Fibroblast of lung (primary cell): ENCODE measurements around the gene KIAA1549. TPM values are rescaled to one million over a fixed set of nuclear protein-coding genes. Genes with fewer than 3 reads are reported as not detected.

ENCODE experiments used
- DNase-seq, 2 donors: peaks; one replicate each; pipeline versions ENCODE4 v3.0.0 to v3.0.0-alpha.2; 2010; ENCODE audit warnings: low read depth in 2 of 2
- H2AFZ ChIP-seq: 2 replicates; pipeline ENCODE4 v1.5.1; 2012; ENCODE audit warnings: low read length, control low read depth, inconsistent platforms
- H3K27ac ChIP-seq: 2 replicates; pipeline ENCODE4 v1.5.1; 2011; ENCODE audit warnings: low read length, control low read depth; ENCODE audit not compliant: insufficient read depth
- H3K27me3 ChIP-seq: 2 replicates; pipeline ENCODE4 v1.5.1; 2011; ENCODE audit warnings: mild to moderate bottlenecking, low read length; ENCODE audit not compliant: control insufficient read depth, insufficient read depth
- H3K36me3 ChIP-seq: 2 replicates; pipeline ENCODE4 v1.5.1; 2011; ENCODE audit warnings: low read length; ENCODE audit not compliant: control insufficient read depth, insufficient read depth
- H3K4me1 ChIP-seq: 2 replicates; pipeline ENCODE4 v1.5.1; 2011; ENCODE audit warnings: low read length; ENCODE audit not compliant: control insufficient read depth, insufficient read depth; ENCODE audit errors: extremely low read depth
- H3K4me2 ChIP-seq: 2 replicates; pipeline ENCODE4 v1.5.1; 2011; ENCODE audit warnings: low read length, control low read depth; ENCODE audit not compliant: insufficient read depth; ENCODE audit errors: extremely low read depth
- H3K4me3 ChIP-seq, 4 experiments: fragments of 200-600 bp in 1 of 4; sonication (generic) in 1 of 4; replicated peaks in 1 of 4; 2 replicates each; pipeline ENCODE4 v1.5.1; 2011 to 2016; ENCODE audit warnings: low read length in 4 of 4, low read depth in 3 of 4, mild to moderate bottlenecking in 3 of 4, control low read depth in 2 of 4, inconsistent platforms in 1 of 4, mixed read lengths in 1 of 4; ENCODE audit not compliant: insufficient read depth in 1 of 4; ENCODE audit errors: control extremely low read depth in 1 of 4
- H3K79me2 ChIP-seq: 2 replicates; pipeline ENCODE4 v1.5.1; 2012; ENCODE audit warnings: mild to moderate bottlenecking, low read length, inconsistent platforms; ENCODE audit not compliant: control insufficient read depth, insufficient read depth
- H3K9ac ChIP-seq: 2 replicates; pipeline ENCODE4 v1.5.1; 2011; ENCODE audit warnings: mild to moderate bottlenecking, low read length, control low read depth; ENCODE audit not compliant: insufficient read depth
- H3K9me3 ChIP-seq: 2 replicates; pipeline ENCODE4 v1.5.1; 2012; ENCODE audit warnings: low read depth, low read length; ENCODE audit not compliant: control insufficient read depth, insufficient read depth
- H4K20me1 ChIP-seq: 2 replicates; pipeline ENCODE4 v1.5.1; 2011; ENCODE audit warnings: low read length; ENCODE audit not compliant: control insufficient read depth, insufficient read depth; ENCODE audit errors: extremely low read depth
- EZH2 ChIP-seq: IDR thresholded peaks from 2 replicates; pipeline ENCODE4 v1.5.1; 2012; ENCODE audit warnings: low read length, control low read depth, mild to moderate bottlenecking; ENCODE audit errors: missing control alignments
- polyA plus RNA-seq, 2 donors: library from polyadenylated mRNA; depleted of rRNA in 1 of 2; stranded (reverse) in 1 of 2; unstranded in 1 of 2; fragments of >200 nt; gene quantifications; 2 replicates each; pipeline ENCODE4 v1.2.1, GENCODE V29; 2011 to 2012; ENCODE audit warnings: missing spikeins in 1 of 2
- total RNA-seq: library from RNA; depleted of rRNA; stranded (reverse); fragments of >200 nt; gene quantifications from 2 replicates; pipeline ENCODE4 v1.2.1, GENCODE V29; 2014
- TF ChIP-seq, protein P1 (sequence below), 2 donors: IDR thresholded peaks in 1 of 2; conservative IDR thresholded peaks in 1 of 2; 1 replicate in 1 of 2; 2 replicates in 1 of 2; pipeline ENCODE4 v1.5.1; 2011 to 2012; ENCODE audit warnings: low read length in 2 of 2, control low read depth in 1 of 2, inconsistent platforms in 1 of 2, low read depth in 1 of 2, mild to moderate bottlenecking in 1 of 2

The KIAA1549 gene
- total and polyA plus RNA-seq, 2 donors (not counting 1 experiment from before 2014, with no cell fraction given): 0.48 to 0.66 TPM

DNA sequence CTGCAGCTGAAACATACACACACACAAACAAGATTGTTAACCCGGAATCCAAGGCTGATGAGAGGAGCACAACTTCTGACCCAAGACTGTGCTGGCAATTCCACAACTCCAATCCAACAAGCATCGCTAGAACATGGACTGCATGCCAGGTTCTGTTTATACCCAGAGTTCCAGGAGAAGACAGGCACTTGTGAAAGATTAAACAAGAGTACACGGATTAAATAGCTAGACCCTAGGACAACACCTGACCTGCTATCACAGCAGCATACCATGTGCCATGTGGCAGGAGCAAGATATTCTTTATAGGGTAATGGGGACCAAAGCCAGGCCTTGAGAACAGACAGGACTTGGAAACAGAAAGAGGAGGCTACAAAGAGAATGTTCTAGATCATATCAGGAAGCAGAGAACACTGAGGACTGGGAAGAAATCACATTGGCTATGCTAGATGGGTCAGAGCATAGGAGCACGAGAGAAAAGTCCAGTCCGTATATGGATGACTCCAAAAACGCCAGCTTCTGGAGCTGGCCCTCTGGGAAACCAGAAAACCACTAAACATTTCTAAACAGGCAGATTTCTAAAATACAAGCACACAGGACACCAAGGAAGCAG is 99.5 kb downstream of the KIAA1549 start:
- Histone ChIP-seq H4K20me1 (no peaks in the 10 kb centered on the region), H2AFZ (no peak overlapping the region), H3K4me1 (no peaks in the 10 kb centered on the region), H3K27me3 (no peaks in the 10 kb centered on the region), H3K9ac (no peak overlapping the region), H3K36me3 (no peaks in the 10 kb centered on the region), H3K4me2 (no peak overlapping the region), H3K9me3 (no peaks in the 10 kb centered on the region), H3K79me2 (no peaks in the 10 kb centered on the region), H3K4me3 (no peak overlapping the region), H3K27ac (no peak overlapping the region)
- no peak for TF ChIP-seq EZH2
- TF ChIP-seq, protein P1, sequence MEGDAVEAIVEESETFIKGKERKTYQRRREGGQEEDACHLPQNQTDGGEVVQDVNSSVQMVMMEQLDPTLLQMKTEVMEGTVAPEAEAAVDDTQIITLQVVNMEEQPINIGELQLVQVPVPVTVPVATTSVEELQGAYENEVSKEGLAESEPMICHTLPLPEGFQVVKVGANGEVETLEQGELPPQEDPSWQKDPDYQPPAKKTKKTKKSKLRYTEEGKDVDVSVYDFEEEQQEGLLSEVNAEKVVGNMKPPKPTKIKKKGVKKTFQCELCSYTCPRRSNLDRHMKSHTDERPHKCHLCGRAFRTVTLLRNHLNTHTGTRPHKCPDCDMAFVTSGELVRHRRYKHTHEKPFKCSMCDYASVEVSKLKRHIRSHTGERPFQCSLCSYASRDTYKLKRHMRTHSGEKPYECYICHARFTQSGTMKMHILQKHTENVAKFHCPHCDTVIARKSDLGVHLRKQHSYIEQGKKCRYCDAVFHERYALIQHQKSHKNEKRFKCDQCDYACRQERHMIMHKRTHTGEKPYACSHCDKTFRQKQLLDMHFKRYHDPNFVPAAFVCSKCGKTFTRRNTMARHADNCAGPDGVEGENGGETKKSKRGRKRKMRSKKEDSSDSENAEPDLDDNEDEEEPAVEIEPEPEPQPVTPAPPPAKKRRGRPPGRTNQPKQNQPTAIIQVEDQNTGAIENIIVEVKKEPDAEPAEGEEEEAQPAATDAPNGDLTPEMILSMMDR (conservative IDR thresholded peaks at IDR 0.05 in 1 of 2, IDR thresholded peaks at IDR 0.05 in 1 of 2; ENCODE audit: low read depth in 1 of 2, low read length in 2 of 2): no peak
- no peak for DNase-seq

DNA sequence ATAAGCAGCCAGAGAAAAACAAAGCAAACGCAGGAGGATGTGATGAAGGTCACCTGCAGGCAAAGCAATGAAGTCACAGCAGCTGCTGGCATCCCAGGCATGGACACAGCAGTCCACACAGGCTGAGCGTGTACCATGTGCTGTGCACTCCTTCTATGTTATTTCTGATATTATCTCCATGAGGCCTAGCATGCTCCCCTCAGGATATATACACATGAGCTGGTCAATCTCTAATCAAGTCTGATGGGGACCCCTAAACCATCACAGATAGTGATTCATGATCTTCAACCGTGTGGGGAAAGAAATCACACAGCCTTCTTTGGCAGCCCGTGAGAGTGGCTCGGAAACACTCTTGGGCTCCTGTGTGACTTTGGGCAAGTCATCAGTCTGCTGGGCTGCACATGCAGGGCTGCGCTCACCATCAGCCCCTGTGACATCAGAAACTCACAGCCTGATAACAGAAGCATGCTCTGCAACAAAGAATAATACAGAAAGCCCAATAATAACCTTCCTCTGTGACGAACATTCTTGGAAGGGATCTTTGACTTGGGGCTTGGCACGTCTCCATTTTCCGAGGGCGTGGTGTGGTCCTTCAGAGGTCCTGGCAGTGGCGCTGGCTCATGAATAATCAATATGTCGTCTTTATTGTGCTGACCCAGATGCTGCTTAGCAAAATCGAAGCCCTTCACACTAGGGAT is 100.2 kb downstream of the KIAA1549 start:
- Histone ChIP-seq H3K79me2 (no peaks in the 10 kb centered on the region), H4K20me1 (no peaks in the 10 kb centered on the region), H3K27ac (no peak overlapping the region), H3K4me2 (no peak overlapping the region), H3K36me3 (no peaks in the 10 kb centered on the region), H3K9me3 (no peaks in the 10 kb centered on the region), H3K4me1 (no peaks in the 10 kb centered on the region), H3K9ac (no peak overlapping the region), H2AFZ (no peak overlapping the region), H3K27me3 (no peaks in the 10 kb centered on the region), H3K4me3 (no peak overlapping the region)
- no peak for TF ChIP-seq EZH2
- TF ChIP-seq, protein P1 (conservative IDR thresholded peaks at IDR 0.05 in 1 of 2, IDR thresholded peaks at IDR 0.05 in 1 of 2; ENCODE audit: low read depth in 1 of 2, low read length in 2 of 2): no peak
- peak; percentile 35 to 81 for DNase-seq

DNA sequence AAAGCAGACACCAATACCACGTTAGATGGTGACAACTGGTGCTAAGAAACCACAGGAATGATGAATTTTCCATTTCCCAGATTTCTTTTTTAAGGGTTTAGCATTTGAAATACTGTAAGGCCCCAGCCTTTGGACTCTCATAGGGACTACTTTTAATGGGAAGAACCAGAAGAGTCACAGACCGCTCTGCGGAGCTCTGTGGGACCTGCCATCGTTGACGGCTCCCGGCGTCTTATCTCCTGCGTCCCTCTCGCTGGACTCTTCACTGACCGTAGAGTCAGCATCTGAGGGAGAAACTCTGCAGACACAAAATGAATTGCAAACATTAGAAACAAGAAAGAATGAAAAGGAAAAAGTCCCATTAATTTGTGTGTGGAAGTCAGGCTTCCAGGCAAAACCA is 101.8 kb downstream of the KIAA1549 start:
- no peak overlapping the region for H3K4me2 ChIP-seq
- H3K79me2 ChIP-seq: no peaks in the 10 kb centered on the region
- no peaks in the 10 kb centered on the region for H4K20me1 ChIP-seq
- DNase-seq: no peak
- H3K27me3 ChIP-seq: no peaks in the 10 kb centered on the region
- H3K4me1 ChIP-seq: no peaks in the 10 kb centered on the region
- H3K36me3 ChIP-seq: no peaks in the 10 kb centered on the region
- no peak overlapping the region for H2AFZ ChIP-seq
- H3K9ac ChIP-seq: no peak overlapping the region
- H3K9me3 ChIP-seq: no peaks in the 10 kb centered on the region
- no peak overlapping the region for H3K27ac ChIP-seq
- H3K4me3 ChIP-seq: no peak overlapping the region
- TF ChIP-seq, protein P1 (conservative IDR thresholded peaks at IDR 0.05 in 1 of 2, IDR thresholded peaks at IDR 0.05 in 1 of 2; ENCODE audit: low read depth in 1 of 2, low read length in 2 of 2): no peak
- no peak for TF ChIP-seq EZH2
